ENCODE measurements around the gene CCDC85B. TPM values are rescaled to one million over a fixed set of nuclear protein-coding genes. Genes with fewer than 3 reads are reported as not detected.

The CCDC85B gene
- total RNA-seq, 1 donor from 2014 or later, result 12.8 TPM

GRCh38 chr11:65903715-65904114 is 13.2 kb downstream of the CCDC85B start:
- no peak for DNase-seq (ENCODE audit: low spot score in 2 of 2, unreplicated experiment in 2 of 2)
- Mint-ChIP-seq H3K27me3 (ENCODE audit: low read depth) (peaks cover 59% of the 10 kb centered on the region), H3K4me1 (peaks cover 2% of the 10 kb centered on the region), H3K36me3 (no peaks in the 10 kb centered on the region), H3K4me3 (no peak overlapping the region), H3K27ac (no peak overlapping the region), H3K9me3 (no peaks in the 10 kb centered on the region)
- TF ChIP-seq, protein P1, sequence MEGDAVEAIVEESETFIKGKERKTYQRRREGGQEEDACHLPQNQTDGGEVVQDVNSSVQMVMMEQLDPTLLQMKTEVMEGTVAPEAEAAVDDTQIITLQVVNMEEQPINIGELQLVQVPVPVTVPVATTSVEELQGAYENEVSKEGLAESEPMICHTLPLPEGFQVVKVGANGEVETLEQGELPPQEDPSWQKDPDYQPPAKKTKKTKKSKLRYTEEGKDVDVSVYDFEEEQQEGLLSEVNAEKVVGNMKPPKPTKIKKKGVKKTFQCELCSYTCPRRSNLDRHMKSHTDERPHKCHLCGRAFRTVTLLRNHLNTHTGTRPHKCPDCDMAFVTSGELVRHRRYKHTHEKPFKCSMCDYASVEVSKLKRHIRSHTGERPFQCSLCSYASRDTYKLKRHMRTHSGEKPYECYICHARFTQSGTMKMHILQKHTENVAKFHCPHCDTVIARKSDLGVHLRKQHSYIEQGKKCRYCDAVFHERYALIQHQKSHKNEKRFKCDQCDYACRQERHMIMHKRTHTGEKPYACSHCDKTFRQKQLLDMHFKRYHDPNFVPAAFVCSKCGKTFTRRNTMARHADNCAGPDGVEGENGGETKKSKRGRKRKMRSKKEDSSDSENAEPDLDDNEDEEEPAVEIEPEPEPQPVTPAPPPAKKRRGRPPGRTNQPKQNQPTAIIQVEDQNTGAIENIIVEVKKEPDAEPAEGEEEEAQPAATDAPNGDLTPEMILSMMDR (IDR thresholded peaks at IDR 0.05; ENCODE audit: unreplicated experiment), result no peak

- Mint-ChIP-seq H3K4me1 (peaks cover 2% of the 10 kb centered on the region), H3K27me3 (ENCODE audit: low read depth) (peaks cover 44% of the 10 kb centered on the region), H3K4me3 (no peak overlapping the region), H3K27ac (no peak overlapping the region), H3K9me3 (no peaks in the 10 kb centered on the region), H3K36me3 (no peaks in the 10 kb centered on the region)
- DNase-seq (ENCODE audit: low spot score in 2 of 2, unreplicated experiment in 2 of 2), result no peak
- TF ChIP-seq, protein P1 (IDR thresholded peaks at IDR 0.05; ENCODE audit: unreplicated experiment), result no peak
Measured at GRCh38 chr11:65906602-65907001, 16.1 kb downstream of the CCDC85B start.

DNA sequence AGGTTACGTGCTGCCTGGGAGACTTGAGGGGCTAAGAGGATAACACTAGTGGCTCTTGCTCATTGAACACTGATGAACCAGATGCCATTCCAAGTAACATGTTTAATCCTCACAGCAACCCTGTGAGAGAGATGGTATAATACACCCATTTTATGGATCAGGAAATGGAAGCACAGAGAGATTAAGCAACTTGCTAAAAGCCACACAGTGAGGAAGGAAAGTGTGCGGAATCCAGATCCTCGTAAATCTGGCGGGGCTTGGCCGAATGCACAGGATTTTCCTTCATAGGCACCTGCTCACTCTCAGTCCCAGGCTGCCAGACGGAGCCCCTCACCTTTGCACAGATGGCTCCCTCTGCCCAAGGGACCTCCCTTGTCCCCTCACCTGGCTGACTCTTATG is 17.4 kb downstream of the CCDC85B start:
- Mint-ChIP-seq H3K27me3 (ENCODE audit: low read depth) (peaks cover 31% of the 10 kb centered on the region), H3K9me3 (no peaks in the 10 kb centered on the region), H3K36me3 (no peaks in the 10 kb centered on the region), H3K27ac (no peak overlapping the region), H3K4me1 (peaks cover 3% of the 10 kb centered on the region), H3K4me3 (no peak overlapping the region)
- TF ChIP-seq, protein P1 (IDR thresholded peaks at IDR 0.05; ENCODE audit: unreplicated experiment), result no peak
- DNase-seq (ENCODE audit: low spot score in 2 of 2, unreplicated experiment in 2 of 2), result no peak

GRCh38 chr11:65911682-65912568 is 21.5 kb downstream of the CCDC85B start:
- no peak for DNase-seq (ENCODE audit: low spot score in 2 of 2, unreplicated experiment in 2 of 2)
- no peak overlapping the region for H3K27ac Mint-ChIP-seq
- peaks cover 2% of the 10 kb centered on the region for H3K36me3 Mint-ChIP-seq
- TF ChIP-seq, protein P1 (IDR thresholded peaks at IDR 0.05; ENCODE audit: unreplicated experiment), result no peak
- H3K9me3 Mint-ChIP-seq, result no peaks in the 10 kb centered on the region
- peaks cover 23% of the 10 kb centered on the region for H3K4me1 Mint-ChIP-seq
- H3K27me3 Mint-ChIP-seq (ENCODE audit: low read depth), result peaks cover 13% of the 10 kb centered on the region
- no peak overlapping the region for H3K4me3 Mint-ChIP-seq

DNA sequence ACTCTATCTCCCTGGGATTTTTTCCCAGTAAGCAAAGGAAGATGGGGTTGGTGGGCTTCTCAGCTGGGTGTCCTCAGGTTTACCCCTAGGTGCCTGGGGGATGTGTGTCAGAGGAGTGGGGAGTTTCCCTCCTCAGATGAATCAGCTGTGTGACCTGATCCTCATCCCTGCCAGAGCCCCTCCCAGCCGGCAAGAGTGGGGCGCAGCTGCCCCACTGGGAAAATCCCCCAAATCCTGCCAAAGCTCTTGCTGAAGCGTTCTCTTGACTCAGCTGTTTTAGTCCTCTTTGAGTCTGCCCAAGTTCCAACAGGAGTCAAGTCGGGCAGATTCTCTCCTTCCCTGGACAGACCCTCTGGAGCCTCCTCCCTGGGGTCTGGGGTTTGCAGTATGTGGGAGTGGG is 22.4 kb downstream of the CCDC85B start:
- H3K36me3 Mint-ChIP-seq, result peaks cover 5% of the 10 kb centered on the region
- TF ChIP-seq, protein P1 (IDR thresholded peaks at IDR 0.05; ENCODE audit: unreplicated experiment), result no peak
- peaks cover 27% of the 10 kb centered on the region for H3K4me1 Mint-ChIP-seq
- H3K4me3 Mint-ChIP-seq, result no peak overlapping the region
- peaks cover 11% of the 10 kb centered on the region for H3K27me3 Mint-ChIP-seq (ENCODE audit: low read depth)
- H3K27ac Mint-ChIP-seq, result no peak overlapping the region
- DNase-seq (ENCODE audit: low spot score in 2 of 2, unreplicated experiment in 2 of 2), result no peak
- H3K9me3 Mint-ChIP-seq, result no peaks in the 10 kb centered on the region

All from mesothelial cell of epicardium (in vitro differentiated cells).